ENCODE results near the gene ESRP2. TPM values are rescaled to one million over a fixed set of nuclear protein-coding genes. Genes with fewer than 3 reads are reported as not detected.
A peak's percentile ranks its signal among the peaks of the same experiment; 100 is the strongest.

Gene ESRP2
- total and polyA plus RNA-seq, 8 donors = 20.1 to 45.5 (median 35.0) TPM

DNA sequence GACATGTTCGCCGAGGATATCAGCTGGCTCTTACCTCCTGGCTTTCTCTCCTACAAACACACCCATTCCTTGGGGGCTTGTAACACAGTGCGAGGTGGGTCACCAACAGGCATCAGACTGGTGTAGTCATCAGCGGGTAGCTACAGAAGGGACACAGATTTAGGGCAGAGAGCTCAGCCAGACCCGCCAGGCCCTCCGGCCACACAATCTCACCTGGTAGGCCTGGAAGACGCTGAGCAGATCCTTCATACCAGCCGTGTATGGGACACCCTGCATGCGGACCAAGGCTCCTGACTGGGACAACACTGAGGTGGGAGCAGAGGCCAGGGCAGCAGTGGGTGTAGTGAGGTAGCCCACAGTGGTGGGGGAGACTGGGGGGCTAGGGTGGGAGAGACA is 5.8 kb downstream of the ESRP2 start:
- no peak overlapping the region for H3K27ac ChIP-seq
- WGBS, 2 donors = 84 to 88% methylated on average over 9 of the region's 9 CpGs
- peak in 1 of 6 donors; percentile 53 for DNase-seq
- H3K27me3 ChIP-seq = no peaks in the 10 kb centered on the region
- no peak for ATAC-seq
- H3K4me1 ChIP-seq = peaks cover 27 to 36% (median 29%) of the 10 kb centered on the region in 3 donors
- H3K36me3 ChIP-seq = peaks cover 7 to 28% (median 18%) of the 10 kb centered on the region in 3 donors
- FAIRE-seq = no peak
- intact Hi-C loops (cut with DNase I) = loop anchor here in 1 of 3 donors (10.0 kb wide), 2 partner anchors 145 to 245 kb away; partner anchors contain the start of genes DPEP3 and NFATC3
- TF ChIP-seq, protein P1, sequence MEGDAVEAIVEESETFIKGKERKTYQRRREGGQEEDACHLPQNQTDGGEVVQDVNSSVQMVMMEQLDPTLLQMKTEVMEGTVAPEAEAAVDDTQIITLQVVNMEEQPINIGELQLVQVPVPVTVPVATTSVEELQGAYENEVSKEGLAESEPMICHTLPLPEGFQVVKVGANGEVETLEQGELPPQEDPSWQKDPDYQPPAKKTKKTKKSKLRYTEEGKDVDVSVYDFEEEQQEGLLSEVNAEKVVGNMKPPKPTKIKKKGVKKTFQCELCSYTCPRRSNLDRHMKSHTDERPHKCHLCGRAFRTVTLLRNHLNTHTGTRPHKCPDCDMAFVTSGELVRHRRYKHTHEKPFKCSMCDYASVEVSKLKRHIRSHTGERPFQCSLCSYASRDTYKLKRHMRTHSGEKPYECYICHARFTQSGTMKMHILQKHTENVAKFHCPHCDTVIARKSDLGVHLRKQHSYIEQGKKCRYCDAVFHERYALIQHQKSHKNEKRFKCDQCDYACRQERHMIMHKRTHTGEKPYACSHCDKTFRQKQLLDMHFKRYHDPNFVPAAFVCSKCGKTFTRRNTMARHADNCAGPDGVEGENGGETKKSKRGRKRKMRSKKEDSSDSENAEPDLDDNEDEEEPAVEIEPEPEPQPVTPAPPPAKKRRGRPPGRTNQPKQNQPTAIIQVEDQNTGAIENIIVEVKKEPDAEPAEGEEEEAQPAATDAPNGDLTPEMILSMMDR (IDR thresholded peaks at IDR 0.05) = no peak
- H3K4me3 ChIP-seq = no peak overlapping the region
- no peaks in the 10 kb centered on the region for H3K9me3 ChIP-seq

DNA sequence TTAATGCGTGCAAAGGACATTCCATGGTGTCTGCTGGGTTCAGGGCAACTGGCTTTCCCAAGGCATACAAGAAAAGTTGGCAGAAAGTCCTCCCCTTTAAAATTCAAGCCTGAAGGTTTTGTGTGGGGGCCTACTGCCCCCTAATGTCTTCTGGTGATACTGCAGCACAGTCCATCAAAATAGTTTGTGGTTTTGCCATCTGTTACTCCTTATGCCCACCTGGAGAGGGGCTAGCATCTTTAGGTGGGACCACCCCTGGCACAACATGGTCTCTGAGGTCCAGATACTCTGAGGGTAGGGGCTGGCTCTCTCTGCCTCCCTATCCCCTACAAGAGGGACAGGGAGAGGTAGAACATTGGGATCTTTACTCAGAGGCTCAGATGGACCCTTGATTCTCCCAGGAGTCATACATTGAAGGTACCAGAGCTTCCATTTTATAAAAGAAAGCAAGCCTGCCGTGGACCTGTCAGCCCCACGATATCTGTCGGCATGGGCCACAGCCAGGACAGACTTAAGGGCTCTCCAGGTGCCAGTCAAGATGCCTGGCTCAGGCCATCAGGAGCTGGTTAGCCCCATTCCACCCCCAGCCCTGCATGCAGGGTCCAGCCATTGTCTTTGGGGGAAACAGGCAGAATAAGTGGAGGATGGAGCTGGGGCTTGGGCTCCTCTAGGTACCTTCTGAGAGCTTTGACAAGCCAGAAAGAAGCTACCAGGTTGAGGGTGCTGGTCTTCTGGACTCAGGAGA is 6.3 kb downstream of the ESRP2 start:
- TF ChIP-seq, protein P1 (IDR thresholded peaks at IDR 0.05) = peak; percentile 64 to 80 (median 79)
- no peaks in the 10 kb centered on the region for H3K27me3 ChIP-seq
- DNase-seq (peak in 4 of 6 donors; percentile 28 to 66 (median 55)), ATAC-seq (peak in 3 of 4 donors; percentile 32 to 50 (median 43)), FAIRE-seq (no peak)
- 32 to 44% methylated on average over 4 of the region's 4 CpGs for WGBS, 2 donors
- H3K36me3 ChIP-seq = peaks cover 7 to 28% (median 18%) of the 10 kb centered on the region in 3 donors
- H3K9me3 ChIP-seq = no peaks in the 10 kb centered on the region
- no peak overlapping the region for H3K4me3 ChIP-seq
- H3K27ac ChIP-seq = peak overlapping the region in 1 of 4 donors; percentile 11
- intact Hi-C loops (cut with DNase I) = loop anchor here in 2 of 3 donors (10.0 kb wide), 2 partner anchors 145 to 245 kb away; partner anchors contain the start of genes NFATC3 (in 2 of the 2) and DPEP3 (in 1 of the 2)
- peaks cover 27 to 36% (median 29%) of the 10 kb centered on the region in 3 donors for H3K4me1 ChIP-seq

DNA sequence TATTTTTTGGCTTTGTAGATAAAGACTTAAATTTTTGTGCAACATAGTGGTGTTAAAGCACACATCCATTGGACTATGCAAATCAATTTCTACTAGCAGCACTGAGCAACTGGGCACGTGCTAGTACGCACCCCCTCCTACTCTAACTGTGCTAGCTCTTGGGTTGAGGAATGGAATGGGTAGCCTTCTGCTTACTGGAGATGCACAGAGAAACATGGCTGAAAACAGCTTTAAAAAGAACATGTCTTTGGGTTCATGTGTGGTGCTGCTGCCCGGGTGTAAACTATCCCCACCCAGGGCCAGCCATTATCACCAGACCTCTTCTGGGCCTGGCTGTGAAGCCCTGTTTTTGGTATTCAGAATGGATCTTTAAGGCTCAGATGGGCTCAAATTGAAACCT is 7.3 kb downstream of the ESRP2 start:
- no peak for FAIRE-seq
- no peaks in the 10 kb centered on the region for H3K9me3 ChIP-seq
- H3K36me3 ChIP-seq = peaks cover 7 to 28% (median 18%) of the 10 kb centered on the region in 3 donors
- H3K27ac ChIP-seq = peak overlapping the region in 3 of 4 donors; percentile 6 to 77 (median 60)
- ATAC-seq = no peak
- H3K27me3 ChIP-seq = no peaks in the 10 kb centered on the region
- TF ChIP-seq, protein P1 (IDR thresholded peaks at IDR 0.05) = no peak
- 59 to 63% methylated on average over 3 of the region's 3 CpGs for WGBS, 2 donors
- intact Hi-C loops (cut with DNase I) = loop anchor here in 1 of 3 donors (10.0 kb wide), 1 partner anchor 144 kb away; the partner anchor contains the start of gene NFATC3
- DNase-seq = no peak
- no peak overlapping the region for H3K4me3 ChIP-seq
- H3K4me1 ChIP-seq = peaks cover 25 to 33% (median 27%) of the 10 kb centered on the region in 3 donors

DNA sequence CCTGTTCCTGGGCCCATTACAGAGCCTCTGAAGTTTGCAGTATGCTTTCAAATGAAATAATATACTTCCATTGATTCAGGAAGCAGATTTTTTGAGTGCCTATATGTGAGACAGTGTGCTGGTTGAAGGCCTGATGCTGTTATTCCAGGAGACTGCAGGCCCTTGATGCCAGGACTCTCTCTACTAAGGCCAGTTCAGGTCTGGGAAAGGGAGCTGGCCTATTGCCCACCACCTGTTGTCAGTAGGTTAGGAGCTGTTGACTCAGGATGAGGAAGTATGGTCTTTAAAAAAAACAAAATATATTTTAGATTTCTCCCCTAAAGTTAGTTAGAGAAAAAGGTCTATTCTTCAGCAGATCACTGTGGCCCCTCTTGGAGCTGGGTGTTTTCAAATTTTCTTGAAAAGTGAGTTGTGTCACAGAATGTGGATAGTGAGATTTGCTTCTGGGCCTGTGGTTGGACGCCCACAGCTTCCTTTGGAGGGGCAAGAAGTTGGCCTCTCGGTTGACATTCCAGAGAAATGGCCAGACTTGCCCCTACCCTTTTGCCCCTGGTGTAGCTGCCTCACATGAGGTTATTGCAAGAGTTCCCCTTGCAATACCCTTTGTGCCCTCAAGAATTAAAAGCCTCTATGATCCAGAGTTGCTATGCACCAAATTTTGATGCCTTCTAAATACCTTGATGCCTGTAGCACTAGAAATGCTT is 7.9 kb downstream of the ESRP2 start:
- H3K27me3 ChIP-seq = no peaks in the 10 kb centered on the region
- ATAC-seq (peak; percentile 69 to 84 (median 76)), DNase-seq (peak; percentile 77 to 90 (median 82)), FAIRE-seq (no peak)
- peaks cover 21 to 27% (median 22%) of the 10 kb centered on the region in 3 donors for H3K4me1 ChIP-seq
- peaks cover 7 to 28% (median 18%) of the 10 kb centered on the region in 3 donors for H3K36me3 ChIP-seq
- TF ChIP-seq, protein P1 (IDR thresholded peaks at IDR 0.05) = no peak
- no peak overlapping the region for H3K4me3 ChIP-seq
- peak overlapping the region in 3 of 4 donors; percentile 6 to 77 (median 60) for H3K27ac ChIP-seq
- H3K9me3 ChIP-seq = no peaks in the 10 kb centered on the region
- 35 to 52% methylated on average over 2 of the region's 2 CpGs for WGBS, 2 donors
- intact Hi-C loops (cut with DNase I) = loop anchor here in 1 of 3 donors (10.0 kb wide), 1 partner anchor 143 kb away; the partner anchor contains the start of gene NFATC3

Measured in pancreas (tissue), 10 donors.